ENCODE data around the gene HOXA7.

Gene HOXA7

GRCh38 chr7:27192546-27193334 is 36.3 kb upstream of the HOXA7 start:
- no peak overlapping the region for H3K4me3 ChIP-seq (ENCODE audit: low read length)
- DNase-seq (ENCODE audit: low read depth), result no peak
- TF ChIP-seq CTCF (conservative IDR thresholded peaks at IDR 0.05; ENCODE audit: low read depth, low read length), result no peak

DNA sequence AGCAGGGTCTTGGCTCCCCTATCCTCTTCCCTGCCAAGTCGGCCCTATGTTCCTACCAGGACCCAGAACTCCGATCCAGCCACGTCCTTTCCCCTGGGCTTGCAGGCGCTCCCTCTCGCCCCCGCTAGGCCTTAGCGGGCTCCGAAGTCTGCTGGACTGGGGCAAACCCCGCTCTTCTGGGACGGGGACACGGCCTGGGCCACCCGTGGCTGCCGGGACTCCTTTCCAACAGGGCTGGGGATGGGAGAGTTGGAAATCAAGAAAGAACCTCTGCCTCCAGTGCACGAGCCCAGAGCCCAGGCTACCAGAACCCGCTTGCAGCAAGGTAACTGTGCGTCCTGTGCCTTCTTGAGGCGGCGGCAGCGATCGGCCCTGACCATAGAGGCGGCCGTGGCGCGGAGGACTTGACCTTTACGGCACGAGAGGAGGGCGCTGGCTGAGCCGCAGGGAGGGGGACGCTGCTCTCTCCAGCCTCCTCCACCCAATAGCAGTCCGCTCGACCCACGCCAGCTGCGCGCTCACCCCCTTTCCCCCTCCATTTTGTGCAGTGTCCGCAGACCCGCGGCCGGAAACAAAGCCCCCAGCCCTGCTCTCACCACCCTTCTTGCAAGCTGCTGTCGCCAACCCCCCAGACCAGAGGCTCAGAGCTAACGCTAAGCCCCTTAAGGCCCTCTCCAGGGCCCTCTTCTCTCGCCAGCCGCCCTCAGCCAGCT is 35.5 kb upstream of the HOXA7 start:
- TF ChIP-seq CTCF (conservative IDR thresholded peaks at IDR 0.05; ENCODE audit: low read depth, low read length), result no peak
- no peak for DNase-seq (ENCODE audit: low read depth)
- no peak overlapping the region for H3K4me3 ChIP-seq (ENCODE audit: low read length)

GRCh38 chr7:27191161-27191731 is 34.8 kb upstream of the HOXA7 start:
- no peak for DNase-seq (ENCODE audit: low read depth)

GRCh38 chr7:27189997-27190748 is 33.7 kb upstream of the HOXA7 start:
- DNase-seq (ENCODE audit: low read depth), result no peak
- TF ChIP-seq CTCF (conservative IDR thresholded peaks at IDR 0.05; ENCODE audit: low read depth, low read length), result no peak
- H3K4me3 ChIP-seq (ENCODE audit: low read length), result no peak overlapping the region

More at GRCh38 chr7:27191161-27191731, 34.8 kb upstream of the HOXA7 start:
- H3K4me3 ChIP-seq (ENCODE audit: low read length), result no peak overlapping the region
- TF ChIP-seq CTCF (conservative IDR thresholded peaks at IDR 0.05; ENCODE audit: low read depth, low read length), result no peak

- H3K4me3 ChIP-seq (ENCODE audit: low read length), result no peak overlapping the region
- TF ChIP-seq CTCF (conservative IDR thresholded peaks at IDR 0.05; ENCODE audit: low read depth, low read length), result no peak
- DNase-seq (ENCODE audit: low read depth), result no peak
Observed at GRCh38 chr7:27189295-27189996, 33.0 kb upstream of the HOXA7 start.
